Activated B cell treated with CpG ODN at 0.5 μM for 24 hours (primary cell): ENCODE measurements around the gene RTP3. TPM values are rescaled to one million over a fixed set of nuclear protein-coding genes. Genes with fewer than 3 reads are reported as not detected.

ENCODE experiments used
- ATAC-seq: fragments of 200-7000 bp; cut with Tn5 transposase; one replicate; pipeline ENCODE4 v1.10.0; 2021; ENCODE audit warnings: low read depth, mild to moderate bottlenecking, moderate library complexity
- CTCF ChIA-PET: fragments of 350-600 bp; sonication (Branson Sonifier 250); formaldehyde crosslinking; loops from one replicate; lab custom pipeline; 2021; ENCODE audit warnings: antibody characterized with exemption; lab: Charles Lee
- POLR2A ChIA-PET: fragments of 350-600 bp; sonication (Branson Sonifier 250); formaldehyde crosslinking; loops from one replicate; lab custom pipeline; 2021; ENCODE audit warnings: antibody characterized with exemption; lab: Charles Lee
- DNase-seq: peaks from one replicate; pipeline ENCODE4 v3.0.0; 2022
- H3K27ac Mint-ChIP-seq: one replicate; pipeline ENCODE4 v1.8.0; 2020; ENCODE audit warnings: mixed read lengths
- H3K27me3 Mint-ChIP-seq: one replicate; pipeline ENCODE4 v1.8.0; 2021; ENCODE audit warnings: mixed read lengths
- H3K36me3 Mint-ChIP-seq: one replicate; pipeline ENCODE4 v1.8.0; 2021; ENCODE audit warnings: low read depth, mixed read lengths
- H3K4me1 Mint-ChIP-seq: one replicate; pipeline ENCODE4 v1.8.0; 2021; ENCODE audit warnings: mixed read lengths
- H3K4me3 Mint-ChIP-seq: one replicate; pipeline ENCODE4 v1.8.0; 2020; ENCODE audit warnings: mild to moderate bottlenecking, mixed read lengths
- H3K9me3 Mint-ChIP-seq: one replicate; pipeline ENCODE4 v1.8.0; 2020; ENCODE audit warnings: mixed read lengths
- CTCF ChIP-seq: fragments of 200-600 bp; IDR thresholded peaks from one replicate; pipeline ENCODE4 v1.8.0; 2022; ENCODE audit warnings: antibody characterized with exemption, mild to moderate bottlenecking
- intact Hi-C: fragments of 100-400 bp; cut with micrococcal nuclease; formaldehyde crosslinking; loops from one replicate; pipeline ENCODE4 v1.15.1; 2024
- total RNA-seq: library from RNA; stranded (reverse); gene quantifications from 2 replicates; pipeline ENCODE4 v1.2.3, GENCODE V29; 2022

The RTP3 gene
- total RNA-seq, 1 donor from 2014 or later, result not detected

- no peaks in the 10 kb centered on the region for H3K36me3 Mint-ChIP-seq
- no peaks in the 10 kb centered on the region for H3K4me1 Mint-ChIP-seq
- no peak overlapping the region for H3K27ac Mint-ChIP-seq
- H3K27me3 Mint-ChIP-seq, result peaks cover 18% of the 10 kb centered on the region
- TF ChIP-seq CTCF, result no peak
- no peak for ATAC-seq
- ChIA-PET CTCF (no interaction called here), POLR2A (no interaction called here)
- no peaks in the 10 kb centered on the region for H3K9me3 Mint-ChIP-seq
- intact Hi-C loops, result no loop called here
- DNase-seq, result no peak
- H3K4me3 Mint-ChIP-seq, result no peak overlapping the region
Observed at GRCh38 chr3:46481636-46482035, 16.1 kb upstream of the RTP3 start.

- ATAC-seq, result no peak
- no peak for DNase-seq
- ChIA-PET POLR2A (no interaction called here), CTCF (interaction anchor here (1.3 to 1.4 kb wide), 2 partner anchors 55 to 76 kb away, joined by 3 read pairs; no protein-coding TSS in a partner anchor)
- TF ChIP-seq CTCF, result no peak
- Mint-ChIP-seq H3K9me3 (no peaks in the 10 kb centered on the region), H3K27ac (no peak overlapping the region), H3K36me3 (no peaks in the 10 kb centered on the region), H3K4me3 (no peak overlapping the region), H3K27me3 (peaks cover 18% of the 10 kb centered on the region), H3K4me1 (no peaks in the 10 kb centered on the region)
- intact Hi-C loops, result no loop called here
Observed at GRCh38 chr3:46482632-46483350, 15.0 kb upstream of the RTP3 start.

- ATAC-seq (no peak), DNase-seq (no peak)
- peaks cover 13% of the 10 kb centered on the region for H3K27me3 Mint-ChIP-seq
- TF ChIP-seq CTCF, result no peak
- H3K4me1 Mint-ChIP-seq, result peaks cover 4% of the 10 kb centered on the region
- no peaks in the 10 kb centered on the region for H3K36me3 Mint-ChIP-seq
- H3K9me3 Mint-ChIP-seq, result no peaks in the 10 kb centered on the region
- POLR2A ChIA-PET, result no interaction called here
- no peak overlapping the region for H3K27ac Mint-ChIP-seq
- CTCF ChIA-PET, result interaction anchor here (1.3 to 1.4 kb wide), 2 partner anchors 54 to 75 kb away, joined by 3 read pairs; no protein-coding TSS in a partner anchor
- intact Hi-C loops, result no loop called here
- H3K4me3 Mint-ChIP-seq, result no peak overlapping the region
Observed at GRCh38 chr3:46483825-46484224, 14.0 kb upstream of the RTP3 start.

GRCh38 chr3:46484388-46484787 is 13.4 kb upstream of the RTP3 start:
- H3K4me3 Mint-ChIP-seq, result no peak overlapping the region

More at GRCh38 chr3:46484388-46484787, 13.4 kb upstream of the RTP3 start:
- Mint-ChIP-seq H3K9me3 (no peaks in the 10 kb centered on the region), H3K27me3 (peaks cover 11% of the 10 kb centered on the region), H3K27ac (no peak overlapping the region), H3K36me3 (no peaks in the 10 kb centered on the region), H3K4me1 (peaks cover 10% of the 10 kb centered on the region)
- POLR2A ChIA-PET, result no interaction called here
- ATAC-seq (no peak), DNase-seq (no peak)
- CTCF ChIA-PET, result interaction anchor here (9.0 kb wide), 1 partner anchor 75 kb away, joined by 229 read pairs; no protein-coding TSS in a partner anchor
- intact Hi-C loops, result no loop called here
- no peak for TF ChIP-seq CTCF
